ENCODE data around the gene C1orf21.

- TF ChIP-seq GATA2 (IDR thresholded peaks at IDR 0.05; ENCODE audit: low read depth, low read length) (no peak), GATA3 (IDR thresholded peaks at IDR 0.05; ENCODE audit: low read depth, low read length) (no peak)
Observed at GRCh38 chr1:184673305-184673704, 286.5 kb downstream of the C1orf21 start.
